Measurements from ENCODE around the gene SELENOO.
"Not testable (repeated sequence)": the region's sequence is repeated elsewhere in the genome, so short reads cannot be mapped to it uniquely, and the experiment has no call there.

Gene SELENOO, protein sequence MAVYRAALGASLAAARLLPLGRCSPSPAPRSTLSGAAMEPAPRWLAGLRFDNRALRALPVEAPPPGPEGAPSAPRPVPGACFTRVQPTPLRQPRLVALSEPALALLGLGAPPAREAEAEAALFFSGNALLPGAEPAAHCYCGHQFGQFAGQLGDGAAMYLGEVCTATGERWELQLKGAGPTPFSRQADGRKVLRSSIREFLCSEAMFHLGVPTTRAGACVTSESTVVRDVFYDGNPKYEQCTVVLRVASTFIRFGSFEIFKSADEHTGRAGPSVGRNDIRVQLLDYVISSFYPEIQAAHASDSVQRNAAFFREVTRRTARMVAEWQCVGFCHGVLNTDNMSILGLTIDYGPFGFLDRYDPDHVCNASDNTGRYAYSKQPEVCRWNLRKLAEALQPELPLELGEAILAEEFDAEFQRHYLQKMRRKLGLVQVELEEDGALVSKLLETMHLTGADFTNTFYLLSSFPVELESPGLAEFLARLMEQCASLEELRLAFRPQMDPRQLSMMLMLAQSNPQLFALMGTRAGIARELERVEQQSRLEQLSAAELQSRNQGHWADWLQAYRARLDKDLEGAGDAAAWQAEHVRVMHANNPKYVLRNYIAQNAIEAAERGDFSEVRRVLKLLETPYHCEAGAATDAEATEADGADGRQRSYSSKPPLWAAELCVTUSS

DNA sequence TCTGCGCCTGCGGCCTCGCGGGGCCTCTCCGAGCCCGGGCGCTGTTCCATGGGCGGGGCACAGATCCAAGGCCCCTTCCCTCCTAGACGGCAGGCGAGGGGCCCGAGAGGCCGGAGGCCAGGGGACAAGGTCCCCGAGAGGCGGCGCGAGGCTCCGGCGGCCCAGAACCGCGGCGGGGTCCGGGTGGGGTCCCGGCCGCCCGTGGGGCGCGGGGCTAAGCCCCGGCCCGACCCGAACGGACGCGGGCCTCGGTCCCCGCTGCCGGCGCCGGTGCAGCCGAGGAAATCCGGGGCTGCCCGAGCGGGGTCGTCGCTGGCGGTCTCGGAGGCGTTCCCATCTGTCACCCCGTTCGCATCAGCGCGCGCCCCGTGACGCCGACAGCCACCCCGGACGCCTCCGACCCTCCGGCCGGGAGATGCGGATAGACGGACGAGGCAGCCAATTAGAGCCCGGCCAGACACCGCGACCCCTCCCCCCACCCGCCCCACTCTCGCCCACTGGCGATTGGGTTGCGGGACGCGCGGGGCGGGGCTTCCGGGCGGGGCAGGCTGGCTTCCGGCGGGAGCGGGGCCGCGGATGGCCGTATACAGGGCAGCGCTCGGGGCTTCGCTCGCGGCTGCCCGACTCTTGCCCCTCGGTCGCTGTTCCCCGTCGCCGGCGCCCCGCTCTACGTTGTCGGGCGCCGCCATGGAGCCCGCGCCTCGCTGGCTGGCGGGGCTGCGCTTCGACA is at the start of gene SELENOO:
Gene SELENOO (plus strand): TSS at position 551 of the 730 bp plus-strand sequence. CDS start 26 bp downstream, at position 577.
- DNase-seq (ENCODE audit: low read depth): no peak

DNA sequence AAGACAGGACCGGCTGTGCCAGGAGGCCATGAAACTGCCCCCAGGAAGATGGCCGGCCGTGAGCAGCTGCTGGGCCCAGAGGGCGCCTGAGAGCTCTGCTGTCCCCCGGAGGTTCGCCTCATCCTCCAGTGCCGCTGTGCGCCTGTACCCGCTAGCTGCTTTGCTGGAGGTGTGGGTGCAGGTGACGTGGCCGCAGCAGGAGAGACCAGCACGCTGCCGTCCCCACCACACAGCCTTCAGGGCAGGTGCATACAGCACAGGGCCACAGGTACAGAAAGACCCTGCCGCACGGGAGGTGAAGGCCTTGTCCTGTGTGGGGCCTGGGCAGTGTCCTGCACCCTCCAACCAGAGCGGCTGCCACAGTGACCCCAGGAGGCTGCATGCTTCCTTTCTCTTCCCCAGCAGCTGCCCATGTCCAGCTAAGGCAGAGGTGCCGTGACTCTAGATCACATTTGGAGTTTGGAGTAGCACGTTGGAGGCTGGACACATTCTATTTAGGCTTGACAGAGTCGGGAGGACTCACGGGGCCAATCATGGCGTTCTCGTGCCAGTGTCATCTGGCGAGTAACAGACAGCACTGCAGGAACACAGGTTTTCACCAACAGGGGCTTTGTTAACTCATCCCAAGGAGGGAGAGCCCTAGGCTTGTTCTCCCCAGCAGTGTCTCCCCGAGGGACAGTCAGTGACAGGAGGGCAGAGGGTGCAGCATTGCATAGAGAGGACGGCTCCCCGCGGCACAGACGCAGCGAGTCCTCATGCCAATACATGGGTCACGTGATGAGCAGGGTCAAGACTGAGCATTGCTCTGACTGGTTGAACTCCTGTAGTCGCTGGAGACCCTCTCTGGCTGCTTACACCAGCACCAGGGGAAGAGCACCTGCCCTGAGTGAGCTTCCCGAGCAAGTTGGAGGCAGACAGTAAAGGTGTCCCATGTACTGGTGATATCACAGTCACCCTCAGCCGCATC is 49.0 kb upstream of the SELENOO start:
- no peak for DNase-seq (ENCODE audit: low read depth)

DNA sequence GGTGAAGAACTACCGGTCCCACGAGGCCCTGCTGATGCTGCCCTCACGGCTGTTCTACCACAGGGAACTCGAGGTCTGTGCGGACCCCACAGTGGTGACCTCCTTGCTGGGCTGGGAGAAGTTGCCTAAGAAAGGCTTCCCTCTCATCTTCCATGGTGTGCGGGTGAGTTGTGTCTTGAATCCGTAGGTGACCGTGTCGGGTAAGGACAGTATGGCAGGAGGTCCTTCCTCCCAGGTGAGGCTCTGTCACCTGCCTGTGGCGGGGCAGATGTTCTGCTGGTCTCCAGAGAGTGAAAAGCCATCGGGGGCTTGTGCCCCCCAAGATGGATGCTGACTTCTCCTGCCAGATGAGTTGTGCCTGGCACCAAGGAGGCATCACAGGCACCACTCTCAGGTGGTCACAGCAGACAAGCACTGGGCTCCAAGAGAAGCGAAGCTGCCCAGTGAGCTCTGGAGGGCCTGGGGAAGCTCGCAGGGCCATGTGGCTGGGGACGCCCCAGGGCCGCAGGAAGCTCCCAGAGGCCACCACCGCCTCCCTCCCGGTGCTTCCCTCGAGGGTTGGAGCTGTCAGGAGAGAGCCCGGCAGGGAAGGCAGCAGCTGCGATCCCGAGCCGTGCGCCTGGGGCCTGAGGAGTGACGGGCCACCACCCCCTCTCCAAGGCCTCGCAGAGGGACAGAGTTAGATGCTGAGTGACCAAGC is 47.6 kb upstream of the SELENOO start:
- DNase-seq (ENCODE audit: low read depth): no peak

DNA sequence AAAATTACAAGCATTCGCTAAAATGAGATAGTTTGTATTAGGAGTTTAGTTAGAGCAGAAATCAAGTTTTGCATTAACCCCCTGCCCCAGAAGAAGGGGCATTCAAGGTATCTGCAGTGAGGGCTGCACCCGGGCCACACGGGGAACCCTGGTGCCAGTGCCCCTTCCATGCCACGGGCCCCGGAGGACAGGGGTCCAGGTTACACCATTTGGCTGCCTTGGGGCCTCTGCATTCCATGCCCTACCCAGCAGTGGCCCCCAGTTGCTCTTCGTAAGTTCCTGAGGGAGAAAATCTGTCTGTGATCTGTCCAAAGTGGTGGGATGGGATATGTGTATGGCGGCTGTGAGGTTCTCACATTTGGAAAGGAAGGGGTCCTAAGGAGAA is 47.1 kb upstream of the SELENOO start:
- DNase-seq (ENCODE audit: low read depth): no peak

DNA sequence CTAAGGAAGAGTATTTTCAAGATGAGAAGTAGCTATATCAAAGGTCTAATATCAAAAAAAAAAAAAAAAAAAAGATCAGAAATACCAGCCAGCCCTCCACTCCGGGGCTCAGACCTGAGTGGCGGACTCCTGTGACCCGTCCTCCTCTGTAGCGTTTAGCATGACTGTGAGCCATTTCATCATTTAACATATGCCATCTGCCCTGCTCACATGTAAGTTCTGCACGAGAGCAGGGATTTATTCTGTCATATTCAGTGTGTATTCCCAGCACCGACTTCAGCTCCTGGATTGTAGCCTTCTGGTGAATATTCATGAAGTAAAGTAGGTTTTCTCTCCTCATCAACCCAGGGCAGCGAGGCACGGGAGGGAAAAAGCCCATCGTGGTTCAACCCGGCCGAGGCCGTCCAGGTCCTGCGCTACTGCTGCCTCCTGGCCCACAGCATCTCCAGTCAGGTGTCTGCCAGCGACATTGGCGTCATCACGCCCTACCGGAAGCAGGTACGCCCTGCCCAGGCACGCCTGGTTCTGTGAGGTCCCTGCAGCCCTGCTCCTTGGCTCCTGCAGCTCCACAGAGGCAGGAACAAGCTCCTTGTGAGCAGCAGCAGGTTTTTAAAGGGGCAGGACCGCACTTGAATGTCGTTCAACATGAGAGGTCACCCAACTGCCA is 43.0 kb upstream of the SELENOO start:
- no peak for DNase-seq (ENCODE audit: low read depth)

DNA sequence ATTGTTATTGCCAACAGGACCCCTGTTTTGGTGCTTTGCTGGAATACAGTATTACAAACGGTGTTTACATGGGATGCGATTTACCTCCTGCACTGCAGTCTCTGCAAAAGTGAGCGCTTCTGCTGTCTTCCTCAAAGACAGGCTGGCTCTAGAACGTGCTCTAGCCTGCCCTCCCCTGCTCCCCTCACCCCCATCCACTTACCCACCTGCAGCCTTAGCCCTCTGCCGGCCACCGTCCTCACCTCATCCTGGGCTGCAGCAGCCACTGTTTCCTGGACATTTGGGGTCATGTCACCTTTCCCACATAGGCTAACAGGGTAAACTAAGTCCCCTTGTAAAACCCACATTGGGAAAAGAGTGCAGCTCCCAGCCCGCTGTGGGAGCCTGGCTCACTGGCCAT is 39.9 kb upstream of the SELENOO start:
- no peak for DNase-seq (ENCODE audit: low read depth)

DNA sequence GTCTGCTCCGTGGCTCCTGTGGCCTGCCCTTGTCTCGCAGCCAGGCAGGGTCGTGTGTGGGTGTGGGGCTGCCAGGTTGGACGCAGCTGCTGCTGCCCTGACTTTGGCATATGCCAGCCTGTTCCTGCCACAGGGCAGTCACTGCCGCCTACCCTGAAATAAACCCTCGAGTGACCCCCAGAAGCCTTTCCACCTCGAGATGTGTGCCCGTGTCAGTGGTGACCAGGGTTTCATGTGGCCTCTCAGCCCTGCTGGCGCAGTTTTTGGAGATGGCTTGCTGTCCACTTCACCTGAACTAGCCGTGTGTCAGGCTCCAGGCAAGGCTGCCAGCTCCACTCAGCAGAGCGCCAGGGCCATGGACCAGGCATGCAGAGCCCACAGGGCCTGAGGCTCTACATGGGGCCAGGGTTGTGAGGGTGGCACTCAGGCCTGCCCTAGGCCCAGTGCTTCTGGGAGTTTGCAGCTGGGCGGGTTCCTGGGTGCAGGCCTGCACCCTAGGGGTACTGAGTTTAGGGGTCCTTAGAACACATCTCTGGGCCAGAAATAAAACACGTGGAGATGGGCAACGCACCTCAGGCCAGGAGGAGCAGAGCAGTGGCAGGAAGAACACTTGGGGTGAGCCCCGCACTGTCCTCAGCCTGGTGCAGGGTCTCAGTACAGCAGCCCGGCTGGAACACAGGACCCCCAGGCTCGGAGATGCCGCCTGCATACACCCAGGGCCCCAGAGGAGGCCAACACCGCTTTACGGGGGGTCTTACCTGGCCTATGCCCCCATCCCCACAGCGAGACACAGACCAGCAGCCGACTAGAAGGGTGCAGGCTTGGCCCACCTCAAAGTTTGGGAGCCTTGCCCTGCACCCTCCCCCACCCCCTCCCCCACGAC is 39.1 kb upstream of the SELENOO start:
- DNase-seq (ENCODE audit: low read depth): no peak

DNA sequence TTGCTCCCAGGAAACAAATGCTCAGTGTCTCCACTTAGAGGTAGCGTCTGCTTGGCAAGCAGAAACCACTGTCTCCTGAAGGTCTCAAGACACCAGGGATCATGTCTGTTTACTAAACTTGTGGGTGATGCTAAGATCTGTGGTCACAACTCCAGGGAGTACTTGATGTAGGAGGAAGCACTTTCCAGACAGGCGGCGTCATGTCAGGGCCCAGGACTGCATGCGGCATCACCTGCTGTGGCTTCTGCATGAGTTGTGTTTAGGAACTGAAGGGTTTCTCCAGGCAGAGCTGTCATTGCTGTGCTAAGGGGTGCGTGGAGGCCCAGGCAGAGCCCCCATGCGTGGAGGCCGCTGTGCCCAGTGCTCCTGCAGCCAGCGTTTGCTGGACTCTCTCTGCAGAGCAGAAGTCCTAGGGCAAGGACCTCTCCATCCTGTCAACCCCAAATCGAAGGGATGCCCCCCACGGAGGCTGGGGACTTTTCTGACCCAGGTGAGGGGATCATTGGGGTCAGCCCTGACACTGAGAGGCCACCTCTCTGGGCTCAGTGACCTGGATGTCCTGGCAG is 38.3 kb upstream of the SELENOO start:
- no peak for DNase-seq (ENCODE audit: low read depth)

DNA sequence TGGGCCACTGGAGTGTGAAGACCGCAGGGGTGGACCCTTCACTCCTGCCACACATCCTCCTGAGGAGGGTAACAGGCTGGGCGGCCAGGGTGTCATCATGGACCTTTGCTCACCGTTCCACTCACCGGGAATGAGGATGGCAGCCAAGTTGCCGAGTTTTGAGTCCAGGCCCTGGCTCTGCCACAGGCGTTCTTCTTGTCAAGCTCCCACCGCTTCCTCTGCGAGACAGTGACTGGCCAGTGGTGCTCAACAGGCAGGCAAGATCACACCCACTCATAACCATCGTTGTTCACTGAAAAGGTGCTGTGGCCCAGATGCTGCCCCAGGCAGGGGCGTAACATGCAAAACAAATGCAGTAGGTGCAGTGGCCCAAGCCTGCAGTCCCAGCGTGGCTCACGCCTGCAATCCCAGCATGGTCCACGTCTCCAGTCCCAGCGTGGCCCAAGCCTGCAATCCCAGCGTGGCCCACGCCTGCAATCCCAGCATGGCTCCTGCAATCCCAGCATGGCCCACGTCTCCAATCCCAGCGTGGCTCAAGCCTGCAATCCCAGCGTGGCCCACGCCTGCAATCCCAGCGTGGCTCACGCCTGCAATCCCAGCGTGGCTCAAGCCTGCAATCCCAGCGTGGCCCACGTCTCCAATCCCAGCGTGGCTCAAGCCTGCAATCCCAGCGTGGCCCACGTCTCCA is 35.2 kb upstream of the SELENOO start:
- DNase-seq (ENCODE audit: low read depth): no peak

DNA sequence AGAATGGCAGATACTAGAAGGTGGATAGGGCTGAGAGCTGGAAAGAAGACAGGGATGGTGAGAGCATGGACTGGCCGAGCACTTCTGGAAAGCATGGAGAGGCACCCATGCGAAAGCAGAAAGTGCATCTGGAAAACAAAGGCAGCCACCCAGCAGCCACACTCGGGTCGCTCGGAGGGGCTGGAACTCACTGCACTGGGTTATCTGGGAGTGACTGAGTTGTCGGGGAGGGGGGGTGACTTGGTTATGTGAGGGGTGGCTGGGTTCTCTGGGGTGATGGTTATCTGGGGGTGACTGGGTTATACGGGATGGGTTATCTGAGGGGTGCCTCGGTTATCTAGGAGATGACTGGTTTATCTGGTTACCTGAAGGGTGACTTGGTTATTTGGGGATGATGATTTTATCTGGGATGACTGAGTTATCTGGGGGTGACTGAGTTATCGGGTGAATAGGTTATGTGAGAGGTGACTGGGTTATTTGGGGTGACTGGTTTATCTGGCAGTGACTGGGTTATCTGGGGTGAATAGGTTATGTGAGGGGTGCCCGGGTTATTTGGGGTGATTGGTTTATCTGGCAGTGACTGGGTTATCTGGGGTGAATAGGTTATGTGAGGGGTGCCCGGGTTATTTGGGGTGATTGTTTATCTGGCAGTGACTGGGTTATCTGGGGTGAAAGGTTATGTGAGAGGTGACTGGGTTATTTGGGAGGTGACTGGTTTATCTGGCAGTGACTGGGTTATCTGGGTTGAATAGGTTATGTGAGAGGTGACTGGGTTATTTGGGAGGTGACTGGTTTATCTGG is 32.9 kb upstream of the SELENOO start:
- no peak for DNase-seq (ENCODE audit: low read depth)

DNA sequence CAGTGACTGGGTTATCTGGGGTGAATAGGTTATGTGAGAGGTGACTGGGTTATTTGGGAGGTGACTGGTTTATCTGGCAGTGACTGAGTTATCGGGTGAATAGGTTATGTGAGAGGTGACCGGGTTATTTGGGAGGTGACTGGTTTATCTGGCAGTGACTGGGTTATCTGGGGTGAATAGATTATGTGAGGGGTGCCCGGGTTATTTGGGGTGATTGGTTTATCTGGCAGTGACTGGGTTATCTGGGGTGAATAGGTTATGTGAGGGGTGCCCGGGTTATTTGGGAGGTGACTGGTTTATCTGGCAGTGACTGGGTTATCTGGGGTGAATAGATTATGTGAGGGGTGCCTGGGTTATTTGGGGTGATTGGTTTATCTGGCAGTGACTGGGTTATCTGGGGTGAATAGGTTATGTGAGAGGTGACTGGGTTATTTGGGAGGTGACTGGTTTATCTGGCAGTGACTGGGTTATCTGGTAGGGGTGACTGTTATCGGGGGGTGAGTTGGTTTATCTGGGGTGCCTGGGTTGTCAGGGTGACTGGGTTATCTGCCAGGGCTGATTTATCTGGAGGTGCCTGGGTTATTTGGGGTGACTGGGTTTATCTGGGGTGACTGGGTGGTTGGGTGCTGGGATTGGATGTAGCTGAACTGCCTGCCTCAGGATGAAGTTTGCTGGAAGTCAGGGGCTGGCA is 32.2 kb upstream of the SELENOO start:
- DNase-seq (ENCODE audit: low read depth): not testable (repeated sequence)

DNA sequence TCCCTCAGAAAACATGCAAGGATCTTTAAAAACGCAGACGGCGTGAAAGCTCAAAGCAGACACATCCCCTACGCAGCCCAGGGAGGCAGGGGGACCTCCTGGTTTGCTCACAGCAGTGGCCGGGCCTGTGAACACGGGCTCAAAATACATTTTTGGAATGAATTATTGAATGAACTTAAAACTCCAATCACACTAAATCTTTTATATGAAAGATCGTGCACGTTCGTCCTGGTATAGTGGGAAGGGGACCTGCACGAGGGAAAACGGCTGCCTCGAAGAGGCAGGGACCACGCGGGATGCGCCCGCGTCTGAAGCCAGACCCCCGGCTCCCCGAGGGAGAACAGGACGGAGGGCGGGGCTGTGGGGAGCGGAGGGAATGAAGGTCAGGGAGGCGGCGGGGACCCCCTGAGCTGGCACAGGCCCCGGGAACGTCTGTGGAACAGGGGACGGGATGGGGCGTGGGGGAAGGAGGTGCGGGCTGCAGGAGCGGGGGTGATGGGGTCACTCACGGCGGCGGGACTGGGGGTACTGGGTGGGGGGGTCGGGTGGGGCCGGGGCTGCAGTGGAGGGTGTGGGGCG is 31.5 kb upstream of the SELENOO start:
- no peak for DNase-seq (ENCODE audit: low read depth)

DNA sequence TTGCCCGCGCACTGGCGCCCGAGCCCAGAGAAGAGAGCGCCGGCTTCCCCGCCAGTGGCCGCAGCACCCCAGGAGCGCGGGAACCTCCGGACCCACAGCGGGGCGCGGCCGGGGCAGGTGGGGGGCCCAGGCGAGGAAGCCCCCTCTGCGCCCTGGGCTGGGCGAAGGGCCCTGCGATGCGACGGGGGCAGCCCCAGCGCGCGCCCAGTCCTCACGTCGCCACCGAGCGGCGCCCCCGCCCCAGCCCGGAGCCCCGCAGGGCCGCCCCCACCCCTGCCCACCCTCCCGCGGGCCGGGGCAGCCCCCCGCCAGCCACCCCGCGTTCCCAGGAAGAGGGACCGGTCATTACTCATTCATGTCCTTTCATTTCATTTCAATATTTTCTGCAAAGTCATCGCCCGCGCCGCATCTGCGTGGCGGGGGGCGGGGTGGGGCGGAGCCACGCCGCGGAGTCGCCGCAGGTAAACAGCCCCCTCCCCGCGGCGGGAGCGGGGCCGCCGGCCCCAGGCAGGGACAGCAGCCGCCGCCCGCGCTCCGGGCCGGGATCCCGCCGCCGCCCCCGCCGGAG is 31.0 kb upstream of the SELENOO start:
- no peak for DNase-seq (ENCODE audit: low read depth)

DNA sequence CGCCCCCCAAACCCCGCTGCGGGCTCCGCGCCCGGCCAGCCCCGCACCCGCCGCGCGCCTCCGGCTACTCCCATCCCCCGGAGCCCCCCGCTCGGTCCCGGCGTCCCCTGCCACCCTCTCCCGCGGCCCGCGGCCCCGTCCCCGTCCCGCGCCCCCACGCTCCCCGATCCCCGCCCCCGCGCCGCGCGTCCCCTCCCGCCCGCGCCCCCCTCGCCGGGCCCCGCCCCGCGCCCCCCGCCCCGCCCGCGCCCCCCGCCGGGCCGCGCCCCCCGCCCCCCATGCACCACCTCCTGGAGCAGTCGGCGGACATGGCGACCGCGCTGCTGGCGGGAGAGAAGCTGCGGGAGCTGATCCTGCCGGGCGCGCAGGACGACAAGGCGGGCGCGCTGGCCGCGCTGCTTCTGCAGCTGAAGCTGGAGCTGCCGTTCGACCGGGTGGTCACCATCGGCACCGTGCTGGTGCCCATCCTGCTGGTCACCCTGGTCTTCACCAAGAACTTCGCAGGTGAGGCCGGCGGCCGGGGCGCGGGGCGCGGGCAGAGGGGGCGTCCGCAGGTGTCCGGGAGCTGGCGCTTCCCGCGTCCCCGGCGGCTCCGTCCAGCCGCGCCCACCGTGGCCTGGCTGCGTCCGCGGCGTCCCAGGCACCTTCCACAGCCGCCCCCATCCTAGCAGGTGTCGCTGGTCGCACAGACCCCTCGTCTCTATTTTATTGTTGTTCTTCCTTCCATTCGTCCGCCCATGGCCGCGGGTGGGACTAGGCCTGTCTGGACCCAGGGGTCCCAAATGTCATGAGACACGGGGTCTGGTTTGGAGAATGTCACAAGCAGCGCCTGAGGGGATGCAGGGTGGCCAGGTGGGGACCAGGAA is 30.1 kb upstream of the SELENOO start, which contains the start of gene PANX2:
Gene PANX2 (plus strand): TSS at position 279 of the 866 bp plus-strand sequence. CDS start 0 bp downstream, at position 279.
- no peak for DNase-seq (ENCODE audit: low read depth)

DNA sequence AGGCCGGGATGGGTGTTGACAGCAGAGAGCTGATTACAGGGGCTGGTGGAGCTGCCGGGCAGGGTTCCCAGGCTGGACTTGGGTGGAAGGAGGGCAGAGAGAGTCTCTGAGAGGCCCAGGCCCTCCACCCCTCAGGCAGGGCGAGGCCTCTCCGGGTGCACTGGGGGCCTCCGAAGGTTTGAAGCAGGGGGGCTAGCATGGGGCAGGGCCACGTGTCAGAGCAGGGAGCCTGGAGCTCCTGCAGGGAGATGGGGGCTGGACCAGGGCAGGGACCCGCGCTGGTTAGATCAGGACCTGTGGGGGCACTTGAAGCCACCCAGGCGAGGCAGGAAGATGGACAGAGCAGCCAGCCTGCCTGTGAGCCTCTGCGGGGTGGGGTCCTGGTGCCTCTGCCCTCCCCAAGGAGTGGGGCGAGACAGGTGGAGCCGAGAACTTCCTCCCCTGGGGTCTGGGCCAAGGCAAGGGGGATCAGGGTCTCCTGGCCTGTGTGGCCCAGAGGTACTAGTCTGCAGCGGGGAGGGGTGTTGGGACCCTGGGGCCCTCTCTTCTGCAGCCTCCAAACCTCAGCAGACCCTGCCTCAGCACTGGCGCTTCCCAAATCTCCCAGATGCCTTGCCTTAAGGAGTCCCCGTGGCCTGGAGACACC is 29.4 kb upstream of the SELENOO start:
- DNase-seq (ENCODE audit: low read depth): no peak
